Measurements from ENCODE around the gene POLD3. TPM values are rescaled to one million over a fixed set of nuclear protein-coding genes. Genes with fewer than 3 reads are reported as not detected.

Gene POLD3
- total RNA-seq, 1 experiment from 2014 or later, result 49.7 TPM

DNA sequence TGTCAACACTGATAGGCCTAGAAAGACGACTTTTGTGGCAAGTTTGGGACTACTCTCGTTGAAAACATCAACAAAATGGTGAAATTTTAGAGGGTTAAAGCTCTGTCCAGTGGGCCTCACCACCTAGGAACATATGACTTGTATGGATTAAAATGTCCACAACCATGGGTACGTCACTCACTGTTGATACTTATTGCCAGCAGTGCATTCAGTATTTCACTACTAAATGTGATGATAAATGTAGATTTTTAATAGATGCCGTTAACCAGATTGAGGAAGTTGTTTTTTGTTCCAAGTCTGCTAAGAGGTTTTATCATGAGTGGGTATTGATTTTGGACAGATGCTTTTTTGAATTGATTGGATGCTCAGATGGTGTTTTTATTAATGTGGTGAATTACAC, 33.7 kb downstream of the POLD3 start:
- no peaks in the 10 kb centered on the region for H3K27me3 Mint-ChIP-seq (ENCODE audit: insufficient read depth, unreplicated experiment)
- no peak overlapping the region for H3K27ac Mint-ChIP-seq (ENCODE audit: unreplicated experiment)
- Histone ChIP-seq H3K4me3 (ENCODE audit: low read depth, low read length) (no peak overlapping the region), H3K36me3 (ENCODE audit: control insufficient read depth, insufficient read depth, low read length) (peaks cover 2% of the 10 kb centered on the region; the same call in 1 of the 2 replicates), H3K27me3 (replicated peaks; ENCODE audit: control insufficient read depth, insufficient read depth, low read length) (no peaks in the 10 kb centered on the region), H3K9me3 (no peaks in the 10 kb centered on the region), H3K4me1 (no peaks in the 10 kb centered on the region)
- ChIA-PET POLR2A (no interaction called here), CTCF (no interaction called here)
- peaks cover 7% of the 10 kb centered on the region for H3K4me1 Mint-ChIP-seq (ENCODE audit: low read depth, unreplicated experiment)
- H3K9me3 Mint-ChIP-seq (ENCODE audit: unreplicated experiment), result no peaks in the 10 kb centered on the region
- intact Hi-C loops (cut with micrococcal nuclease; ENCODE audit: unreplicated experiment), result no loop called here
- BruUV-seq (replicated peaks), result no TSS peak
- peaks cover 49% of the 10 kb centered on the region for H3K36me3 Mint-ChIP-seq (ENCODE audit: insufficient read depth, unreplicated experiment)
- H3K4me3 Mint-ChIP-seq (ENCODE audit: unreplicated experiment), result no peak overlapping the region
- TF ChIP-seq, protein P1, sequence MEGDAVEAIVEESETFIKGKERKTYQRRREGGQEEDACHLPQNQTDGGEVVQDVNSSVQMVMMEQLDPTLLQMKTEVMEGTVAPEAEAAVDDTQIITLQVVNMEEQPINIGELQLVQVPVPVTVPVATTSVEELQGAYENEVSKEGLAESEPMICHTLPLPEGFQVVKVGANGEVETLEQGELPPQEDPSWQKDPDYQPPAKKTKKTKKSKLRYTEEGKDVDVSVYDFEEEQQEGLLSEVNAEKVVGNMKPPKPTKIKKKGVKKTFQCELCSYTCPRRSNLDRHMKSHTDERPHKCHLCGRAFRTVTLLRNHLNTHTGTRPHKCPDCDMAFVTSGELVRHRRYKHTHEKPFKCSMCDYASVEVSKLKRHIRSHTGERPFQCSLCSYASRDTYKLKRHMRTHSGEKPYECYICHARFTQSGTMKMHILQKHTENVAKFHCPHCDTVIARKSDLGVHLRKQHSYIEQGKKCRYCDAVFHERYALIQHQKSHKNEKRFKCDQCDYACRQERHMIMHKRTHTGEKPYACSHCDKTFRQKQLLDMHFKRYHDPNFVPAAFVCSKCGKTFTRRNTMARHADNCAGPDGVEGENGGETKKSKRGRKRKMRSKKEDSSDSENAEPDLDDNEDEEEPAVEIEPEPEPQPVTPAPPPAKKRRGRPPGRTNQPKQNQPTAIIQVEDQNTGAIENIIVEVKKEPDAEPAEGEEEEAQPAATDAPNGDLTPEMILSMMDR (IDR thresholded peaks at IDR 0.05; ENCODE audit: insufficient read depth in 1 of 2, low read depth in 1 of 2, low read length in 1 of 2, severe bottlenecking in 1 of 2, unreplicated experiment in 1 of 2), result no peak
- DNase-seq, result no peak

DNA sequence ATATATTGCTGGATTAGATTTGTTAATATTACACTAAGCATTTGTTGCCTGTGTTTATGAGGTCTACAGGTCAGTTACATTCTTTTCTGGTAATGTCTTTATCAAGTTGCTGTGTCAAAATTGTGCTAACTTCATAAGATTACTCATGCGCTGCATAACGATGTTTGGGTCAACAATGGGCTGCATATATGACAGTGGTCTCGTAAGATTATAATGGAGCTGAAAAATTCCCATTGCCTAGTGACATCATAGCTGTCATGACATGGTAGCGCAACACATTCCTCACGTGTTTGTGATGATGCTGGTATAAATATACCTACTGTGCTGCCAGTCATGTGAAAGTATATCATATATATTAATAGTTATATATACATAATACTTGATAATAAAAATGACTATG, 34.2 kb downstream of the POLD3 start:
- CTCF ChIA-PET, result no interaction called here
- Mint-ChIP-seq H3K4me3 (ENCODE audit: unreplicated experiment) (no peak overlapping the region), H3K4me1 (ENCODE audit: low read depth, unreplicated experiment) (peaks cover 7% of the 10 kb centered on the region), H3K9me3 (ENCODE audit: unreplicated experiment) (no peaks in the 10 kb centered on the region), H3K27me3 (ENCODE audit: insufficient read depth, unreplicated experiment) (no peaks in the 10 kb centered on the region), H3K36me3 (ENCODE audit: insufficient read depth, unreplicated experiment) (peaks cover 48% of the 10 kb centered on the region), H3K27ac (ENCODE audit: unreplicated experiment) (no peak overlapping the region)
- BruUV-seq (replicated peaks), result no TSS peak
- POLR2A ChIA-PET, result no interaction called here
- TF ChIP-seq, protein P1 (IDR thresholded peaks at IDR 0.05; ENCODE audit: insufficient read depth in 1 of 2, low read depth in 1 of 2, low read length in 1 of 2, severe bottlenecking in 1 of 2, unreplicated experiment in 1 of 2), result no peak
- H3K9me3 ChIP-seq, result no peaks in the 10 kb centered on the region
- H3K36me3 ChIP-seq (ENCODE audit: control insufficient read depth, insufficient read depth, low read length), result peaks cover 2% of the 10 kb centered on the region; the same call in 1 of the 2 replicates
- intact Hi-C loops (cut with micrococcal nuclease; ENCODE audit: unreplicated experiment), result no loop called here
- no peak for DNase-seq
- no peak overlapping the region for H3K4me3 ChIP-seq (ENCODE audit: low read depth, low read length)
- H3K27me3 ChIP-seq (replicated peaks; ENCODE audit: control insufficient read depth, insufficient read depth, low read length), result no peaks in the 10 kb centered on the region
- H3K4me1 ChIP-seq, result no peaks in the 10 kb centered on the region

DNA sequence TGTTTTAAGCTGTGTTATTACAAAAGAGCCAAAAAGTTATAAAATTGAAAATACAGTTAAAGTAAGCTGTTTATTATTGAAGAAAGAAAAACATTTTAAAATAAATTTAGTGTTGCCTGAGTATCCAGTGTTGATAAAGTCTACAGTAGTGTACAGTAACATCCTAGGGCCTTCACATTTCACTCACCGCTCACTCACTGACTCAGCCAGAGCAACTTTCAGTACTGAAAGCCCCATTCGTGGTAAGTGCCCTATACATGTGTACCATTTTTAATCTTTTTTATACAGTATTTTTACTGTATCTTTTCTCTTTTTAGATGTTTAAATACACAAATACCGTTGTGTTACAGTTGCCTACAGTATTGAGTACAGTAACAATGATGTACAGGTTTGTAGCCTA, 35.0 kb downstream of the POLD3 start:
- intact Hi-C loops (cut with micrococcal nuclease; ENCODE audit: unreplicated experiment), result no loop called here
- Mint-ChIP-seq H3K9me3 (ENCODE audit: unreplicated experiment) (no peaks in the 10 kb centered on the region), H3K4me1 (ENCODE audit: low read depth, unreplicated experiment) (peaks cover 7% of the 10 kb centered on the region), H3K36me3 (ENCODE audit: insufficient read depth, unreplicated experiment) (peaks cover 48% of the 10 kb centered on the region), H3K27me3 (ENCODE audit: insufficient read depth, unreplicated experiment) (no peaks in the 10 kb centered on the region), H3K4me3 (ENCODE audit: unreplicated experiment) (no peak overlapping the region), H3K27ac (ENCODE audit: unreplicated experiment) (no peak overlapping the region)
- POLR2A ChIA-PET, result no interaction called here
- H3K9me3 ChIP-seq, result no peaks in the 10 kb centered on the region
- CTCF ChIA-PET, result no interaction called here
- H3K36me3 ChIP-seq (ENCODE audit: control insufficient read depth, insufficient read depth, low read length), result peaks cover 2% of the 10 kb centered on the region; the same call in 1 of the 2 replicates
- H3K4me1 ChIP-seq, result no peaks in the 10 kb centered on the region
- no peak for DNase-seq
- no TSS peak for BruUV-seq (replicated peaks)
- no peaks in the 10 kb centered on the region for H3K27me3 ChIP-seq (replicated peaks; ENCODE audit: control insufficient read depth, insufficient read depth, low read length)
- TF ChIP-seq, protein P1 (IDR thresholded peaks at IDR 0.05; ENCODE audit: insufficient read depth in 1 of 2, low read depth in 1 of 2, low read length in 1 of 2, severe bottlenecking in 1 of 2, unreplicated experiment in 1 of 2), result no peak
- H3K4me3 ChIP-seq (ENCODE audit: low read depth, low read length), result no peak overlapping the region

Data from Caco-2 (cell line).